GM21529 (cell line): ENCODE data around the gene GPR87.

ENCODE experiments used
- ATAC-seq: cut with Tn5 transposase; IDR thresholded peaks from one replicate; pipeline ENCODE4 v1.9.1; 2021; ENCODE audit not compliant: unreplicated experiment

The GPR87 gene

DNA sequence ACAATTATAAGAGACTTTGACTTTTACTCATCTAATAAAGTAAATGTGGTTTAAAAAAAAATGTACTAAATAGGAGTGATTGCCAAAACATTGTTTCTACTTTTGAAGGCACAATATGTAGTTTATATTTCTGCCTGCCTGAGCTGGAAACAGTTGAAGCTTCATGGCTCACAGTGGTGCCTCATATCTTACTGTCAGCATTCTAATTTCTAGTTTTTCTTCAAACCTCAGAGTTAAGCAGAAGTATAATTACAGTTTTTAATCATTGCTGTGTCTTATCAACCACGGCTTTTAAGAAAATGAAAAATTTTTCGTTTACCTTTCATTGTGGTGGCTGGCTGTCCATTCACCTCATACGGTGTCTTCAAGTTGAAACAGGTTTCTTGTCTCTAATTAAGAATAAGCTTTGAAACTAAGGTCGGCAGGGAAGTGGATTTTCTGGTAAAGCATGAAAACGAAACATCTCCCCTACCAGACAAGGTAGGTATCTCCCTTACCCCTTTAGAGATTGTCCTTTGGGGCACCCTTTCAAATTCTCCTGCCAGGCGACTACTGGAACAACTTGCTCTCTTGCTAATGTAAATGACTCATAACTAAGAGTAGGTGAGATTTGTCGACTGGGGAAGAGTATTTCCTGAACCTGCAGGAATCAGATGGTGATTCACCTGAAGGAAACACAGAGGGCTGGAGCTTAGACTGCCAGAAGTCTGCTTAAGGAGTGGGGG, at the start of gene GPR87:
Gene GPR87 (minus strand): TSS at position 554 of the 725 bp plus-strand sequence. CDS start 16,720 bp downstream, outside the sequence.
- peak; percentile 61 for ATAC-seq

- no peak for ATAC-seq
Observed at GRCh38 chr3:151362751-151363174, 46.1 kb upstream of the GPR87 start.

DNA sequence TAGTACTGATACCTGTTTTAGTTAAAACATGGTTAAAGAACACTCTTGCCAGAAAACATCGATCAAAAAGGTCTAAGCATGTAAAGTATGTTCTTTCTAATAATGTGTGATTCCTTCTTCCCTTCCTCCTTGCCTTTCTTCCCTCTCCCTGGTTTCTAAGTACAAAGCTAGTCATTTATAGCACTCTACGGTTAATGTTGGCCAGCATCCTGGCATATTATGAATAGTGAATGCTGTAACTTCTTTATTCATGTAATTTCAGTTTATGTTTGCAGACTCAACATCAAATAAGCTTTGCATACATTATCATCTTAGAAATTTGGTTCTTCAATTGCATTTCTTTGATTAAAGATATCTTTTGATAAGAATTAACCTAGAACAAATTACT, 40.8 kb upstream of the GPR87 start:
- no peak for ATAC-seq

- no peak for ATAC-seq
Observed at GRCh38 chr3:151356794-151357462, 40.3 kb upstream of the GPR87 start.

- ATAC-seq, result peak; percentile 19
Observed at GRCh38 chr3:151351648-151352047, 35.0 kb upstream of the GPR87 start.

- peak; percentile 93 for ATAC-seq
Observed at GRCh38 chr3:151351219-151351618, 34.6 kb upstream of the GPR87 start.

DNA sequence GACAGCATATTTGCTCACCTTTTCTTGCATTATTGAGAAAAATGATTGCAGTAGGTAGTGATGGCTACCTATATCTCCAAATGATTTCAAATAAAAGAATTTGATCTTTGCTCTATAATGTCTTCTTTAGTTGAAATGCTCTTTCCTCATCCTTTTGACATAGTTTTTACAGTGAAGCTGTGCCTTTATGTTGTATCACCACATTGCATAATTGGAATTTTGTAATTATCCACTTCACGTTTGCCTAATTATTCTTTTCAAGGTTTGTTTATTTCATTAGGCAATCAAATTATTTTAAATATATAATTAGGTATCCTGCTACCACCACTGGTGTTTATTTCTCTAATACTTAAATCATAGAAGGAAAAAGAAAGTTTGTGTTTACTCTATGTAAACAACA, 34.0 kb upstream of the GPR87 start:
- no peak for ATAC-seq

- ATAC-seq, result no peak
Observed at GRCh38 chr3:151347432-151347831, 30.8 kb upstream of the GPR87 start.

DNA sequence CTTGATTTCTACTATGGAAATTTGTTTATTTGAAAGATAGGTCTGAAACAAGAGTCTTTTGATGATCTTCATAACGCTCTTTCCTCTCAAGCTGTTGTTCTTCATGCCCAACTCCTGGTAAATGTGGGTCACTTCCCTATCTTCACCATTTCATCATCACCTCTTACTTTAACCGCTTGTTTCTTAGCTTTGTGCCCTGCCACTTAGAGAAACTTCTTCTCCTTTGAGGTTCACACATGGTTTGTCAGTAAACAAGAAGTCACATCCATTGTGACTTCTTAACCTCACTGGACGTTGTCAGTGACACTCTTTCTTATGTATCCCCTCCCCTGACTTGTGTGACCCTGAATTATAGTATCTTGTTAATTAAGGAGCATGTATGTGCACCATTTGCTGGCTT, 29.7 kb upstream of the GPR87 start:
- no peak for ATAC-seq

- ATAC-seq, result no peak
Observed at GRCh38 chr3:151345859-151346258, 29.2 kb upstream of the GPR87 start.

- ATAC-seq, result no peak
Observed at GRCh38 chr3:151331696-151332095, 15.1 kb upstream of the GPR87 start.

DNA sequence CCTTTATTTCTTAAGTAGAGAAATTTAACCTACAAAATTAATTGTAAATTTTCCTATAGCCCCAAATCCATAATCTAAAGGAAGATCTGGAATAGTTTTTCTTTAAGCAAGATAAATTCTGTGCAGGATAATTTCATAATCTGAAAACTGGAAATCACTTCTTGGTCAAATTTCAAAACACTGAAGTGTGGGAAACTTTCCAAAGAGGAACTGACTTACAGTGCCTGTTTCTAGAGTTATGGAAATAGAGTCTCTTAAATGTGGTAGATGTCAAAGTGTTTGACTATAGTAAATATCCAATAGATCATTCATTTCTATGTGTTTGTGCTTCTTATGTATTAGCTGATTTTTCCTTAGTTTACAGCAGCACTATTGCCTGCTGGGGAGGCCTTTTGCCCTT, 14.3 kb upstream of the GPR87 start:
- ATAC-seq, result no peak

DNA sequence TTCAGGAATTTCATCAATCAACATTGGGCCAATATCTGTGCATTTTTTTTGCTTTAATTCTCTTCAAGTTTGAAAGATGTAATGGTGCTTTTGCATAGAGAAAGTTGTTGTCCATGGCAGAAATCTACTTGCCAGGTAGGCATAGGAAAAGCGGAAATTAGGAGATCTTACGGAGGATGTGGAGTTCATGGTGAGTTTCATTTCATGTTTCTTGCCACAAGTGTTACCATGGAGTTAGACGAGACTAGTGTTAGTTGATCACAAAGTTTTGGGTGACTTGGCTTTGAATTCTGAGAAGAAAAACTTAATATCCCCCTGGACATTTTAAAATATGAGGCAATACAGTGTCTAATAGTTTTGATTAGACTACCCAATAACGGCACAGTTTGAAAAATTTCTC, 13.8 kb upstream of the GPR87 start:
- ATAC-seq, result no peak

DNA sequence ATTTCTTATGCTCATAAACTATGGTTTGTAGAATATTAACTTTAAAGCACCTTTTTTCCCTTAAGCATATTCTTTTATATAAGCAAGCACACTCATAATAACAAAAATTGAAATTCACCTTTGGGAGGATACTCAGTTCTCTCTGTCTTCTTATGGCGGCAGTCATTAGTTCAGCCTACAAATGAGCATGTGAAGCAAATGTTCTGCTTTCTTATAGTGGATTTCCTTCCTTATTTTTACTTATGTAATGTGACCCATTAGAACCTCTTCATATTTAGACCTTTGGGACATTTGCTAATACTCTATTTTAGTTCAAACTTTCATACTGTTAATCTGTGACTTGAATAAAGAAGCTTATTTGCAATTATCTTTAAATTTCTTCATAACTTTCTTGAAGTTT, 12.7 kb upstream of the GPR87 start, which contains the start of gene P2RY13:
Gene P2RY13 (minus strand): TSS at position 187 of the 400 bp plus-strand sequence. CDS start 21 bp downstream, at position 166.
- ATAC-seq, result no peak

GRCh38 chr3:151328298-151328995, 11.8 kb upstream of the GPR87 start:
- ATAC-seq, result no peak

GRCh38 chr3:151327571-151328198, 11.1 kb upstream of the GPR87 start:
- ATAC-seq, result peak; percentile 56

GRCh38 chr3:151322511-151322910, 5.9 kb upstream of the GPR87 start:
- no peak for ATAC-seq

DNA sequence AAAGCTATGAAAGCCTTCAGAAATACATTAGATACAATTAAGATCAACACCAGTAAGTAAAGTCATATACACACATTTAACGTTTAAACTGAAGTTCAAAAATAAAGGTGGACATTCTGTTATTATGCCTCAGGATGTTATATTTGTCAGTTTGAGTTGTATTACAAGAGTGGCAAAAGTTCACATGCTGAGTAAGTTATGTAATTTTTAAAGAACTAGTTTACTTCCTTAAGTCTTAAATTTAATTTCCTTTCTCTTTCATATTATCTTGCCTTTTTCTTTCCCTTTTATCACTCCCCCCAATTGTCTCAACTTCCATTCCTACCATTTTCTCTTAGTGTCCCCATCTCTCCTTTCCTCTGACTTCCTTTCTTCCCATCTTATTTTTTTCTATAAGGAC, 4.9 kb upstream of the GPR87 start:
- no peak for ATAC-seq

- no peak for ATAC-seq
Observed at GRCh38 chr3:151320131-151320530, 3.5 kb upstream of the GPR87 start.

DNA sequence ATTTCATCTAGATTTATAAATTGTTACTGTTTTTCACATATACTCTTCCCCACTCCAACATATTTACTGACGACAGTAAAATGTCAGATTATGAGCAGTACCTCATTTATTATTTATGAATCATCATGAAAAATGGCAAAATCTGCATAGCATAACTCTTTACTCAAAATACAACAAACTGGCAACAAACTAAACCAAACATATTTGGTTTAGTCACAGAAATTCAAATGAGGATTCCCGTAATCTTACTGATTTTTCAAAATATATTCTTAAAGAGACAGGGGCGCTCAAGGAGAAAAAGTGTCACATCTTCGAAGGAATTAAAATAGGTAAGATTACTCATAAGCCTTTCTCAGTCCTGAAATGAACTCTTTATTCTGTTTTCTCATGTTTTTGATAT, 3.0 kb upstream of the GPR87 start:
- ATAC-seq, result no peak

- ATAC-seq, result no peak
Observed at GRCh38 chr3:151318991-151319390, 2.4 kb upstream of the GPR87 start.
